ENCODE measurements around the gene ACIN1. TPM values are rescaled to one million over a fixed set of nuclear protein-coding genes. Genes with fewer than 3 reads are reported as not detected.

ACIN1 gene
- total and polyA plus RNA-seq, 12 donors, result 35.7 to 119 (median 68.0) TPM

DNA sequence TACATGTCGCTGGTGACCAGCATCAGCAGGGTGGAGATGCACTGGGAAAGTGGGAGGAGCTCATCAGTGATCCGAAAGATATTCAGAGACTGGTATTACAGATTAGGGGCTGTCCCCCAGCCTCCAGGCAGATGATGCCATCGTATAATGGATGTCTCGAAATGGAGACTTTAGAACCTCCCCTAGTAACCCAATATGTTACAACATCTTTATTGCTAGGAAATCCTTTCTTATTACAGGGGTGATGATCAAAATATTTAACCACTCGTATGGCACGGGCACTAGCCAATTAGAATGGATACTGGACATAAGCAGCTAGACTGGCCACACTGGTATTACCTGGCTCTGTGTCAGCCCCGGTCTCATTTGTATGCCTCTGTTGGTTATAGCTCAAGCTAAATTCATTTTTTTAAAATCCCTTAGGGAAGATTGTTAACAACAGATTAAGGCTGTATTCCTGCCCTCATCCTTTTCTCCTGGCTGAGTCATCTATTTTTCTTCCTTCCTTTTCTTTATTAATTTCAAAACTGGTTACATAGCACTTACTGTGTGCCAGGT lies 34.9 kb upstream of the ACIN1 start:
- ATAC-seq, result no peak
- Histone ChIP-seq H3K27me3 (no peaks in the 10 kb centered on the region), H3K27ac (no peak overlapping the region), H3K9me3 (no peaks in the 10 kb centered on the region), H3K4me1 (peaks cover 0 to 23% (median 0%) of the 10 kb centered on the region in 9 donors), H3K36me3 (peaks cover 0 to 31% (median 0%) of the 10 kb centered on the region in 9 donors), H3K4me3 (no peak overlapping the region)
- intact Hi-C loops (cut with DNase I), result loop anchor here in 5 of 10 donors (10.0 kb wide), 2 partner anchors 165 to 175 kb away; partner anchors contain the start of genes BCL2L2 (in 1 of the 5) and PPP1R3E (in 1 of the 5)
- no peak for DNase-seq
- TF ChIP-seq, protein P1, sequence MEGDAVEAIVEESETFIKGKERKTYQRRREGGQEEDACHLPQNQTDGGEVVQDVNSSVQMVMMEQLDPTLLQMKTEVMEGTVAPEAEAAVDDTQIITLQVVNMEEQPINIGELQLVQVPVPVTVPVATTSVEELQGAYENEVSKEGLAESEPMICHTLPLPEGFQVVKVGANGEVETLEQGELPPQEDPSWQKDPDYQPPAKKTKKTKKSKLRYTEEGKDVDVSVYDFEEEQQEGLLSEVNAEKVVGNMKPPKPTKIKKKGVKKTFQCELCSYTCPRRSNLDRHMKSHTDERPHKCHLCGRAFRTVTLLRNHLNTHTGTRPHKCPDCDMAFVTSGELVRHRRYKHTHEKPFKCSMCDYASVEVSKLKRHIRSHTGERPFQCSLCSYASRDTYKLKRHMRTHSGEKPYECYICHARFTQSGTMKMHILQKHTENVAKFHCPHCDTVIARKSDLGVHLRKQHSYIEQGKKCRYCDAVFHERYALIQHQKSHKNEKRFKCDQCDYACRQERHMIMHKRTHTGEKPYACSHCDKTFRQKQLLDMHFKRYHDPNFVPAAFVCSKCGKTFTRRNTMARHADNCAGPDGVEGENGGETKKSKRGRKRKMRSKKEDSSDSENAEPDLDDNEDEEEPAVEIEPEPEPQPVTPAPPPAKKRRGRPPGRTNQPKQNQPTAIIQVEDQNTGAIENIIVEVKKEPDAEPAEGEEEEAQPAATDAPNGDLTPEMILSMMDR (IDR thresholded peaks at IDR 0.05), result no peak
- 91% methylated on average over 7 of the region's 7 CpGs for WGBS, 2 donors

DNA sequence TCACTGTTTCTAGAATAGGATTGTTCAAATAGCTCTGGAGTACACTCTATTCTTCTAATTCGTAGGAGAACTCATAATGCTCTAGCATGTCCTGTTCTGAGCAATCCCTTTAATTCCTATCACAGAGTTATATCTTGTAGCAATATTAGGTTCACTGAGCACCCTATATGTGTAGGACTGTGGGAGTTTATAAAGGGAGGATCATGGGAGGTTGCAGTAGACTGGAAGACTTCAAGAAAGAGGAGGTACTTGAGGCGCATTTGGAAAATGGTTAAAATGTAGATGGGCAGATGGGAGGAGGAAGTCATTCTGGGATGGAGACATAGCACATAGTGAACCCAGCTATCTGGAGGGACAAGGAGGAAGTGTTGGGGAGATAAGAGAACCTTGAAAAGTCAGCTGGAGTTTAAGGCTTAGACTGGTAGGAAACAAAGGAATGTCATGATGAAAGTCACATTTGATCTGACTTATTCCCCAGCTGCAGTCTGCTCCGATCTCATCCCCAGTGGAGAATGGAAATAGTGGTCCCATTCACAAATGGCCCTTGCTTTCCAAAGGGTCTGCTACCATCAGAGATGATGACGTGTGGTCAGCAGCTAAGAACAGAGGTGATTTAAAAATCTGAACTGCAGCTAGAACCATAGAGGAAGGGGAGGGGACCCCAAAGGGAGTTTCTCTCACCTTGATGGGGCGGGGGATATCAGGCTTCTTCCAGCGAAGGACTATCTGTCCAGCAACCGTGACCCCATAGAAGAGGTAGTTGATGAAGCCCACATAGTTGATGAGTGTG lies 34.2 kb upstream of the ACIN1 start:
- DNase-seq (no peak), ATAC-seq (no peak)
- no peaks in the 10 kb centered on the region for H3K9me3 ChIP-seq
- no peak overlapping the region for H3K27ac ChIP-seq
- no peak overlapping the region for H3K4me3 ChIP-seq
- TF ChIP-seq, protein P1 (IDR thresholded peaks at IDR 0.05), result no peak
- peaks cover 0 to 23% (median 0%) of the 10 kb centered on the region in 9 donors for H3K4me1 ChIP-seq
- 81 to 85% methylated on average over 7 of the region's 7 CpGs for WGBS, 2 donors
- H3K36me3 ChIP-seq, result peaks cover 0 to 31% (median 0%) of the 10 kb centered on the region in 9 donors
- intact Hi-C loops (cut with DNase I), result loop anchor here in 5 of 10 donors (10.0 kb wide), 2 partner anchors 166 to 176 kb away; partner anchors contain the start of genes BCL2L2 (in 1 of the 5) and PPP1R3E (in 1 of the 5)
- no peaks in the 10 kb centered on the region for H3K27me3 ChIP-seq

DNA sequence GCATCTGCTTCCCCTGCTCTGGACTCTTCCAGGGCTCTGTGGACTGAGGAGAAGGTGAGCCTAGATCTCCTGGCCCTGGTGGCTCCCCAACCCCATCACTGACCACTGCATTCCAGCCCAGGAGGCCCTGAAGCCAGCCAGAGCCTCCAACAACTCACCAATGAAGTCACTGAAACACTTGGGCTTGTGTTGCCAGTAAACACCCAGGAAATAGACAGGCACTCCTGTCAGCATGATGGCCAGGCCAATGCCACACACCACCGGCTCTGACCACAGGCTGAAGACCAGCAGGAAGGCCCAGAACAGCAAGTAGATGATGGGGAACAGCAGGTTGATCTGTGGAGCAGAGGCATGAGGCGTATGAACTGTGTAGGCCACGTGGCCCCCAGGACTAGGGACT lies 32.9 kb upstream of the ACIN1 start:
- no peak for DNase-seq
- H3K36me3 ChIP-seq, result peaks cover 0 to 31% (median 0%) of the 10 kb centered on the region in 9 donors
- H3K27ac ChIP-seq, result no peak overlapping the region
- TF ChIP-seq, protein P1 (IDR thresholded peaks at IDR 0.05), result no peak
- WGBS, 2 donors, result 92 to 93% methylated on average over 3 of the region's 3 CpGs
- intact Hi-C loops (cut with DNase I), result loop anchor here in 5 of 10 donors (10.0 kb wide), 2 partner anchors 167 to 177 kb away; partner anchors contain the start of genes BCL2L2 (in 1 of the 5) and PPP1R3E (in 1 of the 5)
- peaks cover 0 to 31% (median 4%) of the 10 kb centered on the region in 9 donors for H3K4me1 ChIP-seq
- H3K27me3 ChIP-seq, result no peaks in the 10 kb centered on the region
- ATAC-seq, result no peak
- no peaks in the 10 kb centered on the region for H3K9me3 ChIP-seq
- H3K4me3 ChIP-seq, result no peak overlapping the region

DNA sequence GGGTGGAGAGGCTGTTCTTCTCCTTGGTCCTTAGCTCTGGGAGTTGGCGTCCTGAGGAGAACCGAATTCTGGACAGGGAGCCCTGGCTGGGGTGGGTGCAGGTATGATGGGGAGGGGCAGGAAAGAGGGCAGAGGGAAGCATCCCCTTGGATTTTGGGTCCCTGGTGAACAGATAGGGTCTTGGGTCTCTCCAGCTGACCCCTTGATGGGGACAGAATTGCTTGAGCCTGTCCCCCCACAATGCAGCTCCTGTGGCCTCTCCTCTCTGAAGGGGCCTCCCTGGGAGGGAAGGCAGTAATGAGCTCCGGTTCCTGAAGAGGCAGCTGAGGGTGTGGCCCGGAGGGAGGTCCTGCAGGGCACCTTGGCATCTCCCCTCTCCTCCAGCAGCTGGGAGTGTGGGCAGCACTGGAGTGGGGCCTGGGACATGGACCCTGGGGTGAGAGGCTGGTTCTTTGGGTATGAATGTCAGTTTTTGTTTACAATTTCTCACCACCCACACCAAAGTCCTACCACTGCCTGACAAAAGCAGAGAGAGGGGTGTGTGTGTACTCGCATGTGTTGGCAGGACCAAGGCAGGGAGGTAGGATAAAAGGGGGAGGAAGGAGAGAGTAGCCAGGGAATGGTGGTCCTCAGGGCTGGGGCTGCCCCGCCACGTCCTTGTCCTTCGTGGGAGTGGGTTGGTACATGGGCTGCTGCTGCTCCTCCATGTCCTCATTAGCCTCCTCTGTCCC lies 31.8 kb upstream of the ACIN1 start:
- WGBS, 2 donors, result 89 to 92% methylated on average over 8 of the region's 8 CpGs
- Histone ChIP-seq H3K9me3 (no peaks in the 10 kb centered on the region), H3K27me3 (no peaks in the 10 kb centered on the region), H3K4me3 (no peak overlapping the region), H3K27ac (no peak overlapping the region), H3K36me3 (peaks cover 0 to 30% (median 0%) of the 10 kb centered on the region in 9 donors), H3K4me1 (peaks cover 0 to 37% (median 5%) of the 10 kb centered on the region in 9 donors)
- TF ChIP-seq, protein P1 (IDR thresholded peaks at IDR 0.05), result no peak
- intact Hi-C loops (cut with DNase I), result loop anchor here in 5 of 10 donors (1.0 to 10.0 kb wide), 3 partner anchors 35 to 178 kb away; partner anchors contain the start of genes BCL2L2 (in 1 of the 5) and PPP1R3E (in 1 of the 5)
- DNase-seq (no peak), ATAC-seq (no peak)

Measured in heart right ventricle (tissue), 16 donors.